Frontal cortex (tissue), 1 donor: ENCODE data around the gene SLC25A30. TPM values are rescaled to one million over a fixed set of nuclear protein-coding genes. Genes with fewer than 3 reads are reported as not detected.

Source experiments
- total RNA-seq: library from RNA; depleted of rRNA; stranded (reverse); fragments of >200 nt; gene quantifications from one replicate; pipeline ENCODE4 v1.2.3, GENCODE V29; 2014

SLC25A30 gene
- total RNA-seq, 1 donor from 2014 or later, result 8.6 TPM

Other genes with a start within 250 kb of the SLC25A30 start
- 4.5 TPM for gene KCTD4, start 217.3 kb downstream of the SLC25A30 start, total RNA-seq
- gene TPT1, start 77.2 kb downstream of the SLC25A30 start, total RNA-seq, result 2,752 TPM
- 43.6 TPM for gene COG3, start 46.6 kb upstream of the SLC25A30 start, total RNA-seq
- gene ERICH6B, start 197.4 kb upstream of the SLC25A30 start, total RNA-seq, result not detected